HG03558 (cell line): ENCODE results near the gene SGPL1.
"Not testable (repeated sequence)": the region's sequence is repeated elsewhere in the genome, so short reads cannot be mapped to it uniquely, and the experiment has no call there.

Experiments used
- ATAC-seq: cut with Tn5 transposase; IDR thresholded peaks from one replicate; pipeline ENCODE4 v1.9.1; 2021; ENCODE audit warnings: moderate number of reproducible peaks; ENCODE audit not compliant: unreplicated experiment; ENCODE audit errors: extremely low read depth

The SGPL1 gene

GRCh38 chr10:70815504-70816219 lies at the start of gene SGPL1:
TSS of gene SGPL1 (plus strand) at chr10:70815948. CDS start at chr10:70816854, 906 bp downstream.
- peak; percentile 58 for ATAC-seq

GRCh38 chr10:70768026-70768685 lies 47.6 kb upstream of the SGPL1 start:
- ATAC-seq: not testable (repeated sequence)

- ATAC-seq: no peak
Observed at GRCh38 chr10:70769121-70769520, 46.6 kb upstream of the SGPL1 start.

- ATAC-seq: no peak
Observed at GRCh38 chr10:70770001-70770400, 45.7 kb upstream of the SGPL1 start.

GRCh38 chr10:70770516-70770915 lies 45.2 kb upstream of the SGPL1 start:
- not testable (repeated sequence) for ATAC-seq

GRCh38 chr10:70771311-70772194 lies 44.2 kb upstream of the SGPL1 start:
- ATAC-seq: no peak

GRCh38 chr10:70772627-70773026 lies 43.1 kb upstream of the SGPL1 start:
- ATAC-seq: no peak

GRCh38 chr10:70773461-70773860 lies 42.3 kb upstream of the SGPL1 start:
- ATAC-seq: no peak

- ATAC-seq: no peak
Observed at GRCh38 chr10:70773965-70774809, 41.6 kb upstream of the SGPL1 start.

- no peak for ATAC-seq
Observed at GRCh38 chr10:70774810-70775678, 40.7 kb upstream of the SGPL1 start.

- no peak for ATAC-seq
Observed at GRCh38 chr10:70775679-70776454, 39.9 kb upstream of the SGPL1 start.

GRCh38 chr10:70776455-70777005 lies 39.2 kb upstream of the SGPL1 start:
- ATAC-seq: no peak

GRCh38 chr10:70777063-70777875 lies 38.5 kb upstream of the SGPL1 start:
- ATAC-seq: no peak

- no peak for ATAC-seq
Observed at GRCh38 chr10:70778267-70778924, 37.4 kb upstream of the SGPL1 start.

GRCh38 chr10:70779088-70779487 lies 36.7 kb upstream of the SGPL1 start:
- ATAC-seq: no peak

- ATAC-seq: no peak
Observed at GRCh38 chr10:70779511-70780369, 36.0 kb upstream of the SGPL1 start.
